Suprapubic skin (tissue), 3 donors: ENCODE results near the gene WDFY2.

Experiments used
- CTCF ChIP-seq, 2 donors: fragments of 200-600 bp in 1 of 2; fragments of 450-650 bp in 1 of 2; sonication (generic) in 1 of 2; IDR thresholded peaks; one replicate each; pipeline ENCODE4 v1.5.1; 2016 to 2019; ENCODE audit warnings: antibody characterized with exemption in 2 of 2, mild to moderate bottlenecking in 1 of 2, moderate library complexity in 1 of 2
- EP300 ChIP-seq: sonication (generic); formaldehyde crosslinking; IDR thresholded peaks from one replicate; pipeline ENCODE4 v1.6.1; 2017; ENCODE audit warnings: antibody characterized with exemption

GRCh38 chr13:51682686-51683085 is 98.4 kb downstream of the WDFY2 start:
- no peak for TF ChIP-seq CTCF (IDR thresholded peaks at IDR 0.05)
- TF ChIP-seq EP300, result no peak
